Keratinocyte (primary cell): ENCODE data around the gene LARGE1. TPM values are rescaled to one million over a fixed set of nuclear protein-coding genes. Genes with fewer than 3 reads are reported as not detected.

ENCODE experiments used
- DNase-seq: peaks from one replicate; pipeline ENCODE4 v3.0.0-alpha.2; 2011; ENCODE audit warnings: low read depth, missing footprints, low spot score
- FAIRE-seq: peaks from 2 replicates; lab custom pipeline; 2011; peaks lifted over from hg19 to GRCh38; lab: Jason Lieb, UNC
- H2AFZ ChIP-seq: 2 replicates; pipeline ENCODE4 v1.6.0; 2012; ENCODE audit warnings: low read length, control low read depth, inconsistent platforms; ENCODE audit not compliant: control insufficient read depth
- H3K27ac ChIP-seq: 2 replicates; pipeline ENCODE4 v1.5.1; 2011; ENCODE audit warnings: low read length; ENCODE audit not compliant: control insufficient read depth, insufficient read depth
- H3K27me3 ChIP-seq: 3 replicates; pipeline ENCODE4 v1.6.0; 2011; ENCODE audit warnings: low read length; ENCODE audit not compliant: control insufficient read depth, insufficient read depth; ENCODE audit errors: extremely low read depth
- H3K36me3 ChIP-seq, 2 experiments: 2 replicates in 1 of 2; 3 replicates in 1 of 2; pipeline ENCODE4 v1.5.1; 2011; ENCODE audit warnings: low read length in 2 of 2, mild to moderate bottlenecking in 1 of 2; ENCODE audit not compliant: control insufficient read depth in 2 of 2, insufficient read depth in 2 of 2; ENCODE audit errors: extremely low read depth in 1 of 2
- H3K4me1 ChIP-seq: 3 replicates; pipeline ENCODE4 v1.5.1; 2011; ENCODE audit warnings: low read length; ENCODE audit not compliant: control insufficient read depth, insufficient read depth; ENCODE audit errors: extremely low read depth
- H3K4me2 ChIP-seq: 3 replicates; pipeline ENCODE4 v1.6.0; 2011; ENCODE audit warnings: low read depth, low read length; ENCODE audit not compliant: control insufficient read depth, insufficient read depth; ENCODE audit errors: extremely low read depth
- H3K4me3 ChIP-seq, 3 experiments: fragments of 200-600 bp in 1 of 3; sonication (generic) in 1 of 3; 2 replicates in 2 of 3; 3 replicates in 1 of 3; pipeline ENCODE4 v1.5.1; 2011 to 2016; ENCODE audit warnings: low read length in 3 of 3, mild to moderate bottlenecking in 3 of 3, control low read depth in 2 of 3, inconsistent platforms in 1 of 3, low read depth in 1 of 3, mixed read lengths in 1 of 3, mixed run types in 1 of 3, moderate library complexity in 1 of 3; ENCODE audit not compliant: control insufficient read depth in 2 of 3, insufficient read depth in 2 of 3; ENCODE audit errors: extremely low read depth in 1 of 3
- H3K79me2 ChIP-seq: 2 replicates; pipeline ENCODE4 v1.6.0; 2012; ENCODE audit warnings: low read length; ENCODE audit not compliant: control insufficient read depth, insufficient read depth
- H3K9ac ChIP-seq: 3 replicates; pipeline ENCODE4 v1.6.0; 2011; ENCODE audit warnings: low read length; ENCODE audit not compliant: control insufficient read depth, insufficient read depth; ENCODE audit errors: extremely low read depth
- H3K9me1 ChIP-seq: 3 replicates; pipeline ENCODE4 v1.6.0; 2011; ENCODE audit warnings: low read length; ENCODE audit not compliant: control insufficient read depth, insufficient read depth; ENCODE audit errors: extremely low read depth
- H3K9me3 ChIP-seq: 2 replicates; pipeline ENCODE4 v1.5.1; 2012; ENCODE audit warnings: low read depth, low read length; ENCODE audit not compliant: control insufficient read depth
- H4K20me1 ChIP-seq: 3 replicates; pipeline ENCODE4 v1.6.0; 2011; ENCODE audit warnings: low read length; ENCODE audit not compliant: control insufficient read depth, insufficient read depth; ENCODE audit errors: extremely low read depth
- CTCF ChIP-seq, 3 experiments: IDR thresholded peaks in 1 of 3; conservative IDR thresholded peaks in 1 of 3; optimal IDR thresholded peaks in 1 of 3; 2 replicates in 2 of 3; 3 replicates in 1 of 3; pipeline versions ENCODE3 to v1.5.1; 2011; ENCODE audit warnings: low read length in 3 of 3, mild to moderate bottlenecking in 3 of 3, moderate library complexity in 2 of 3, control low read depth in 1 of 3, inconsistent platforms in 1 of 3; ENCODE audit not compliant: insufficient read depth in 2 of 3; ENCODE audit errors: extremely low read depth in 1 of 3
- EZH2 ChIP-seq: IDR thresholded peaks from one replicate; pipeline ENCODE4 v1.6.1; 2012; ENCODE audit warnings: inconsistent platforms, mild to moderate bottlenecking, low read length, moderate library complexity
- dilution Hi-C: fragments of 300-500 bp; cut with MboI; formaldehyde crosslinking; loops from one replicate; pipeline ENCODE4 v1.7.0; 2020; ENCODE audit warnings: low sequenced_read_pairs; ENCODE audit not compliant: extremely low pct_ligation_motif_present
- polyA plus RNA-seq, 5 experiments: library from polyadenylated mRNA; depleted of rRNA in 3 of 5; stranded (reverse) in 3 of 5; stranded (forward) in 1 of 5; unstranded in 1 of 5; fragments of >200 nt; gene quantifications; 1 replicate in 1 of 5; 2 replicates in 3 of 5; 3 replicates in 1 of 5; pipeline versions ENCODE4 v1.2.1 to v1.2.3, GENCODE V29; 2011 to 2012; ENCODE audit warnings: missing spikeins in 2 of 5, low read depth in 1 of 5, low replicate concordance in 1 of 5

LARGE1 gene
- polyA plus RNA-seq, 1 donor (not counting 4 experiments of a cell fraction or from before 2014, with no cell fraction given) = 4.5 TPM

- TF ChIP-seq EZH2 (no peak), CTCF (optimal IDR thresholded peaks at IDR 0.05 in 1 of 3, IDR thresholded peaks at IDR 0.05 in 1 of 3, conservative IDR thresholded peaks at IDR 0.05 in 1 of 3; ENCODE audit: extremely low read depth in 1 of 3, insufficient read depth in 2 of 3, low read length in 3 of 3) (no peak)
- no peaks in the 10 kb centered on the region for H3K9me1 ChIP-seq
- H3K4me1 ChIP-seq = no peaks in the 10 kb centered on the region
- no peaks in the 10 kb centered on the region for H3K27me3 ChIP-seq
- H3K4me2 ChIP-seq = no peak overlapping the region
- H3K4me3 ChIP-seq = no peak overlapping the region
- H3K36me3 ChIP-seq = no peaks in the 10 kb centered on the region
- DNase-seq (no peak), FAIRE-seq (no peak)
- no peaks in the 10 kb centered on the region for H3K9me3 ChIP-seq
- no peaks in the 10 kb centered on the region for H3K79me2 ChIP-seq
- no peaks in the 10 kb centered on the region for H4K20me1 ChIP-seq
- H3K9ac ChIP-seq = no peak overlapping the region
- no peak overlapping the region for H3K27ac ChIP-seq
- dilution Hi-C loops = no loop called here
- no peak overlapping the region for H2AFZ ChIP-seq
Measured at GRCh38 chr22:33656808-33657628, 263.3 kb downstream of the LARGE1 start.

- Histone ChIP-seq H3K9me1 (no peaks in the 10 kb centered on the region), H3K27me3 (no peaks in the 10 kb centered on the region), H4K20me1 (no peaks in the 10 kb centered on the region), H3K36me3 (no peaks in the 10 kb centered on the region), H3K4me3 (no peak overlapping the region), H3K4me1 (no peaks in the 10 kb centered on the region), H3K9me3 (no peaks in the 10 kb centered on the region), H2AFZ (no peak overlapping the region), H3K27ac (no peak overlapping the region), H3K79me2 (no peaks in the 10 kb centered on the region), H3K9ac (no peak overlapping the region), H3K4me2 (no peak overlapping the region)
- dilution Hi-C loops = no loop called here
- no peak for TF ChIP-seq CTCF (optimal IDR thresholded peaks at IDR 0.05 in 1 of 3, IDR thresholded peaks at IDR 0.05 in 1 of 3, conservative IDR thresholded peaks at IDR 0.05 in 1 of 3; ENCODE audit: extremely low read depth in 1 of 3, insufficient read depth in 2 of 3, low read length in 3 of 3)
- TF ChIP-seq EZH2 = no peak
- DNase-seq (no peak), FAIRE-seq (no peak)
Measured at GRCh38 chr22:33654173-33654895, 265.9 kb downstream of the LARGE1 start.
